ENCODE data around the gene NOP9.

DNA sequence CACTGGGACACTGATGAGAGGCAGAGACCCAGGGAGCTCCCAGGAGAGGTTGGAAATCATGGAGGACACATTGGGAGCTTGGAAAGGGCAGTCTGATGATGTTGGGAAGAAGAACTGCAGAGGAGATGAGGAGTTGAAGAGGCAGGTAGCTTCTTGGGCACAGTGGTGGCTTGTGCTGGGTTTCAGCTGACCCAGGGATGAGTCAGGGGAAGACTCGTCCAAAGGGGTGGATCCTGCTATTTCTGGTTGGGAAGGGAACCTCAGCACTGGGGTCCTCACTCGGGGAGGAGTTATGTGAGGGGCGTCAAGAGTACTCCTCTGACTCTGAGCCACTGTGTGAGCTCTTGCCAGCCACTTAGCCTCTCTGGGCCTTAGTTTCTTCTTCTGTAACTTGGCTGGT lies 23.7 kb downstream of the NOP9 start:
- TF ChIP-seq, protein P1, sequence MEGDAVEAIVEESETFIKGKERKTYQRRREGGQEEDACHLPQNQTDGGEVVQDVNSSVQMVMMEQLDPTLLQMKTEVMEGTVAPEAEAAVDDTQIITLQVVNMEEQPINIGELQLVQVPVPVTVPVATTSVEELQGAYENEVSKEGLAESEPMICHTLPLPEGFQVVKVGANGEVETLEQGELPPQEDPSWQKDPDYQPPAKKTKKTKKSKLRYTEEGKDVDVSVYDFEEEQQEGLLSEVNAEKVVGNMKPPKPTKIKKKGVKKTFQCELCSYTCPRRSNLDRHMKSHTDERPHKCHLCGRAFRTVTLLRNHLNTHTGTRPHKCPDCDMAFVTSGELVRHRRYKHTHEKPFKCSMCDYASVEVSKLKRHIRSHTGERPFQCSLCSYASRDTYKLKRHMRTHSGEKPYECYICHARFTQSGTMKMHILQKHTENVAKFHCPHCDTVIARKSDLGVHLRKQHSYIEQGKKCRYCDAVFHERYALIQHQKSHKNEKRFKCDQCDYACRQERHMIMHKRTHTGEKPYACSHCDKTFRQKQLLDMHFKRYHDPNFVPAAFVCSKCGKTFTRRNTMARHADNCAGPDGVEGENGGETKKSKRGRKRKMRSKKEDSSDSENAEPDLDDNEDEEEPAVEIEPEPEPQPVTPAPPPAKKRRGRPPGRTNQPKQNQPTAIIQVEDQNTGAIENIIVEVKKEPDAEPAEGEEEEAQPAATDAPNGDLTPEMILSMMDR (IDR thresholded peaks at IDR 0.05), result no peak
- TF ChIP-seq EZH2phosphoT487 (IDR thresholded peaks at IDR 0.05), result no peak
